EL (cell line): ENCODE measurements around the gene TCEA3.
"Not testable (repeated sequence)": the region's sequence is repeated elsewhere in the genome, so short reads cannot be mapped to it uniquely, and the experiment has no call there.

ENCODE experiments used
- DNase-seq: peaks from one replicate; pipeline ENCODE4 v3.0.0-alpha.2; 2016

Gene TCEA3

DNA sequence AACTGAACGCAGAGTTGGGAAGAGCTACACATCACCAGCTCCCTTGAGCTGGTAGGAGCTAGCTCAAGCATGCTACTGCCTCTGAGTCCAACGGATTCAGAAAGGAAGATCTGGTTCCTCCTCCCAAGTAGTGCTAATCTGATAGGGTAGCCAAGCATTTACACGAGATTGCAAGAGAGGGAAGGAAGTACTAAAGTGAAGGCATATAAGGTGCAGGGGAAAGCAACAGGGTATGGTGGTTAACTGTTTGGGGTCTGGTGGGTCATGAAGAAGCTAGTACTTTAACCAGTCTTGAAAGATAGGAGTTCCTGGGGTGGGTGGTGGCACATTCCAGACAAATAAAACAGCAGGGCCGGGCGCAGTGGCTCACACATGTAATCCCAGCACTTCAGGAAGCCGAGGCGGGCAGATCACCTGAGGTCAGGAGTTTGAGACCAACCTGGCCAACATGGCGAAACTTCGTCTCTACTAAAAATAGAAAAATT lies 34.7 kb downstream of the TCEA3 start:
- no peak for DNase-seq

DNA sequence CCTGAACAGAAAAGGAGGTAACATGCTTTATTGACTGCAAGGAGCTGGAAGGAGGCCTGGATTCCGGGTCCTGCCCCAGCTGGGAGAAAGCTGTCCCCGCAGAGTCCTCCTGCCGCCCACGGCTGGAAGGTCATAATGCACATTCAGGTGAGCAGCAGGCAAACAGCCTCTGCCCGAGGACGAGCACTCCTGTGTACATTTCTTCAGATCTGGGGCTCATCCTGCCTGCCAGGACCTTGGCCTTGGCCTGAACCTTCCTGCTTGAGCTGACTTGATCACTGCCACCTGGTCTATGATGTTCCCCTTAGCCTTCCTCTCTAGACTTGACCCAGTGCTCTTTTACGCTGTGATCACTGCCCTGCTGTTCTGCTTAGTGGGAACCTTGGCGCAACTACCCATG lies 37.1 kb downstream of the TCEA3 start:
- no peak for DNase-seq

DNA sequence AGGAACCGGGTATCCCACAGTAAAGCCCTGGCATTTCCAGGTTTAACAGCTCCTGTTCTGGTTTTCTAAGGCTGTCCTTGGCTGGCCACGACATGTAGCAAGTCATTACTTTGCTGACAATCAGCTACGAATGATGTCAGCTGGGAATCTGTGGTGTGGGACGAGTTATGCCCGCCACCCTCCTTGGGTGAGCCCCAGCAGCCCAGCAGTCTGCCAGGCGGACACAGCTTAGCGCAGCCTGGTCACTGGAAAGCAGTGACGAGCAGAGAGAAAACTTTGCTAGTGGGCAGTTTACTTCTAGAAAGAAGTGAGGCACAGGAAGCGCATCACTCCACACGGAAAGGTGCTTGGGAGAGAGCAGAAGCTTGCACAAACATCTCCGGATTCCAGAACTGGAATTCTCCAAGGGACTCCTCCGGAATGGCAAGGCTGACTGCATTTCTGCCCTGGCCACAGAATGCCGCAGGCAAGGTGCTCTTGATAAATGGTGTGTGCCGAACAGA lies 39.4 kb downstream of the TCEA3 start:
- no peak for DNase-seq

DNA sequence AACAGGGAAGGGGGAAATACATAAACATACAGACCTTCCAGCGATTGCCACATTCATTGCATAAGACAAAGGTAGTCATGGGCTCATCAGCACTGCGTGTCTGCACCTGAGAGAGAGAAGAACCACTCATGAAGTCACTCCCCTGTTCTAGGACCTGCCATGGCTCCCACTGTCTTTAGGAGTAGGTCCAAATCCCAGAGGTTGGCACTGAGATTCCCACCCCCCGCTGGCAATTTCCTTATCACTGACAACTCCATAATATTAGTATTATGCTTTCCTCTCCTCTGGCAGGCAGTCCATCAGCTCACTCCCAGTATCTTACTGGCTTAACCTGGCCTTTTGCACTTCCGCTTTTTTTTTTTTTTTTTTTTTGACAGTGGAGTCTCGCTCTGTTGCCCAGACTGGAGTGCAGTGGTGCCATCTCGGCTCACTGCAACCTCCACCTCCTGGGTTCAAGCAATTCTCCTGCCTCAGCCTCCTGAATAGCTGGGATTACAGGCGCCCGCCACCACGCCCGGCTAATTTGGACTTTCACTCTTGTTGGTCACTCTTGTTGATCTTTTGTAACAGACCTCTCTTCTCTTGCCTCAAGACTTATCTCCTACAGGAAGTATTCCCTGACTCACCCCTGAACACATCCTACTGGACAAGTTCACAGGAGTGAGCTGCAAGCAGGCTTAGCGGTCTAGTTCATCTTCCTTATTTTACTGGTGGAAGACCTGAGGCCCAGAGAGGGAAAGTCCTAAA lies 40.1 kb downstream of the TCEA3 start:
- peak; percentile 74 for DNase-seq

DNA sequence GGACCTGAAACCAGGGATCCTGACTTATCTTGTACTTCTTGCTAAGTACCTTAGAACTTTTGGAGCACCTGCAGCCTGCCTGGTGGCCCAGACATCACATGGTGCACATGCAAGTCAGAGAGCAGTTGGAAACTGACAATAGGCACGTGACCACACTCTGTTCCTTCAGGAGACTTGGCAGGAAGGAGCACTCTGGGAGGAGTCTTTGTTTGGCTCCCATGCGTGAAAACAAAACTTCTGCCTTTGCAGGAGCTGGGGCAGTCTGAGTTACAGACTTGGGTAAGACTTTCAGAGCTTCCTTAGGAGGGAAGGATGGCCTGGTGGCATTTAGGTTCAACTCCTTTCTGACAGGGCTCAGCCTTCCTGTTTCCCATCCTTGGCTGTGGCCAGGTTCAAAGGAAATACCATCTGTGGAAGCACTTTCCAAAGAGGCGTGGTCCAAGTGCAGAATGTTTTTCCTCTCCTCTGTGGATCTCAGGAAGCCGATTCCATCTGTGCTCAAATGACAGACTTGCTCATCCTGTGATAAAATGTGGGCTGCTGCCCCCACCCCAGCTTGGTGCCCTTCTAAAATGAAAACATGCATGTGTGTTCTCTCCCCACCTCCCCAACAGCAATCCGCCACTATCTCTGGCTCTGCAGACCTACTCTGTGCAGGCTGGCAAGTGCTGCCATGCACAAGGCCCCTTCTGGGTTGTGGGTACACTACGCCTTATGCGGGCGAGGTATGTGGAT lies 40.8 kb downstream of the TCEA3 start:
- DNase-seq, result no peak

DNA sequence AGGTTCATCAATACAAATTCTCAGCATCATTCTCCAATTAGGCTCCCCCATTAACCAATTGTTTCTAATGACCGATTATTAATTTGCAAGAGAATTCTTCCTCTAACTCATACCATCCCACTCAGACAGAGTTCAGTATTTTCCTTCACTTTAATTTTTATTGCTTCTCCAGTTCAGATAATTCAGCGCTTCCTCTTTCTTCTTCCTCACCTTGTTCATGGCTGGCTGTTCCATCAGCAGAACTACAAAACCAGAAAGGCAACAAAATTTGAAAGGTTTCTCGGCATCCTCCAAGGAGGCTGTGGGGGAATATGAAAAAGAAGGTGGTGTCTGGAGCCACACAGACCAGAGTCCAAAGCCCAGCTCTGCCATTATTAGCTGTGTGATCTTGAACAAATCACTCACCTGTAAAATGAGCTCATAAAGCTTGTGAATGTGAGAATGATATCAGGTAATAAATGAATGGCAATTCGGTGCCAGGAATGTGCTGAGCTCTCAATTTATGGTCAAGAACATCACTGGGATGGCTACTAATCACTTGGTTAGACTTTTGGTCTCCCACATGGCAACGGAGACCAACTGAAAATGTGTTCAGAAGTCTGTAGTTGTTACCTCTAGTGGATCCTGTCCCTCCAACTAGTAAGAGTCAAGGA lies 43.2 kb downstream of the TCEA3 start:
- no peak for DNase-seq

DNA sequence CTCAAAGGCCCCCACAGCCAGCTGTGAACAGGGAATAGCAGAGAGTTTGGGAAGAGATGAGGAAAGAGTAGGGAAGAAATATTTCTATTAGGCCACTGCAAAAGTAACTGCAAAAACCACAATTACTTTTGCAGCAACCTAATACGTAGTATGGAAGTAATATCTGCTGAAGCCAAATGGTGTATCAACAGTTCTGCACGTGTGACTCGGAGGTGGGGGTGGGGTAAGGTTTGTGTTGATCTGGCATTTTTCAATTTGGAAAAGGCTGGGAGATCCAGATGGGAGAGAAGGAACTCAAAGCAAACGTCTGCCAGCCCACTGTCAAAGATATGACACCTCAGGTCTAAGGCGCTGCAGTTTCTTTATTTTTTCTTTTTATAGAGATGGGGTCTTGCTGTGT lies 43.8 kb downstream of the TCEA3 start:
- no peak for DNase-seq

DNA sequence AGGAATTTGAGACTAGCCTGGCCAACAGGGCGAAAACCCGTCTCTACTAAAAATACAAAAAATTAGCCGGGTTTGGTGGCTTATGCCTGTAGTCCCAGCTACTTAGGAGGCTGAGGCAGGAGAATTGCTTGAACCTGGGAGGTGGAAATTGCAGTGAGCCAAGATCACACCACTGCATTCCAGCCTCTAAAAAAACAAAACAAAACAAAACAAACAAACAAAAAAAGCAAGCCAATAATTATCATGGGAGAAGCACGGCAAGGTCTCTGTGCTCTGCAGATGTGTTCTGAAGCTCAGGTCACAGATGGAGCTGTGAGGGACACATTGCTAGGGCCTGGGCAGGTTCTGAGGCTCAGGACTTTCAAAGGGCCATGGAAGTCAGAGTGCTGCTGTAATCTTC lies 44.3 kb downstream of the TCEA3 start:
- not testable (repeated sequence) for DNase-seq

DNA sequence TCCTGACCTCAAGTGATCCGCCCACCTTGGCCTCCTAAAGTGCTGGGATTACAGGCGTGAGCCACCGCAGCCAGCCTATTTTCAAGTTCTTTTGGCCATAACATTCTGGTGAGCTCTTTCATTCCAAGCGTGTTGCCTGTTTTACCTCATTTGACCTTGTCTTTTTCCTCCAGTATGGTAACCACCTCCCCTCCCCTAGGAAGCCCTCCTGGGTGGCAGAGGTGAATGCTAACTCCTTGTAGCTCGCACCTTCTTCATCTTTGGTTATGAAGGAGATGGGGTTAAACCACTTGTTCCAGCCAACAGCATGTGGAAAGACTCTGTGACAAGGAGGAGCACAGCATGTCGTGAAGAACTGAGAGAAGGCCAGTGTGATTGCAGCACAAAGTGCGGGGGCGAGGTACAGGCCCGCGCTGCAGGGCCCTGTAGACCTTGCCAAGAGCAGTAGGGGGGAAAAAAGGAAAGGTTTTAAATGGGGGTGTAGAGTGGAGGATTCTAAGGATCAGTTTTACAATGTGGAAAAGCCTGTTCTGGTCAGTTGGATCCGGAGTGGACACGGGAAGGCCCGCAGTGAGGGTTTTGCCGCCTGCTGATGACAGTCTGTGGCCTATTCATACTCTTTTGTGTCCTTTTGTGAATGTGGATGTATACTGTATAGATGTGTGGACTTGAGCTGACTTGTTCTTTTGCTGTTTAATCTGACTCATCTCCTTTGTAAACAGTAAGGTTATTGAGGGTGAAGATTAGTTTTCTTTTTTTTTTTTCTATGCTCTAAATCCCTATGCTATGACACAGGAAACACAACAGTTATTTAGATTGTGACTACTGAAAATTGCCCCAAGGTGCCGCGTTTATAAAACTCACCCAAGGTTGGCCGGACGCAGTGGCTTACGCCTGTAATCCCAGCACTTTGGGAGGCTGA lies 47.4 kb downstream of the TCEA3 start:
- peak; percentile 83 for DNase-seq

DNA sequence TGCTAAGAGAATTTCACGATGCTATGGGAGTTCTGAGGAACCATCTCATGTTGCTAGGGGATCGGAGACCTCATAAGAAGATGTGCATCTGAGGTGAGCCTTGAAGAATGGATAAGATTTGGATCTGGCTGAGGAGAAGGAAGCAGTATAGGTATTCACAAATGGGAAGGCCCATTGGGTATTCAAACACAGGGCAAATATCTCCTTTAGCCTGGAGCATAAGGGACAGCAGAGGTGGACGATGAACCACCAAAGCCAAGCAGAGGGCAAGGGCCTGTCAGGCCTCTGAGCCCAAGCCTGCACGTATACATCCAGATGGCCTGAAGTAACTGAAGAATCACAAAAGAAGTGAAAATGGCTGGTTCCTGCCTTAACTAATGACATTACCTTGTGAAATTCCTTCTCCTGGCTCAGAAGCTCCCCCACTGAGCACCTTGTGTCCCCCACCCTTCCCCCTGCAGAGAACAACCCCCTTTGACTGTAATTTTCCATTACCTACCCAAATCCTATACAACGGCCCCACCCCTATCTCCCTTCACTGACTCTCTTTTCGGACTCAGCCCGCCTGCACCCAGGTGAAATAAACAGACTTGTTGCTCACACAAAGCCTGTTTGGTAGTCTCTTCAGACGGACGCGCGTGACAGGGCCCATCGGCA lies 50.3 kb downstream of the TCEA3 start:
- not testable (repeated sequence) for DNase-seq

DNA sequence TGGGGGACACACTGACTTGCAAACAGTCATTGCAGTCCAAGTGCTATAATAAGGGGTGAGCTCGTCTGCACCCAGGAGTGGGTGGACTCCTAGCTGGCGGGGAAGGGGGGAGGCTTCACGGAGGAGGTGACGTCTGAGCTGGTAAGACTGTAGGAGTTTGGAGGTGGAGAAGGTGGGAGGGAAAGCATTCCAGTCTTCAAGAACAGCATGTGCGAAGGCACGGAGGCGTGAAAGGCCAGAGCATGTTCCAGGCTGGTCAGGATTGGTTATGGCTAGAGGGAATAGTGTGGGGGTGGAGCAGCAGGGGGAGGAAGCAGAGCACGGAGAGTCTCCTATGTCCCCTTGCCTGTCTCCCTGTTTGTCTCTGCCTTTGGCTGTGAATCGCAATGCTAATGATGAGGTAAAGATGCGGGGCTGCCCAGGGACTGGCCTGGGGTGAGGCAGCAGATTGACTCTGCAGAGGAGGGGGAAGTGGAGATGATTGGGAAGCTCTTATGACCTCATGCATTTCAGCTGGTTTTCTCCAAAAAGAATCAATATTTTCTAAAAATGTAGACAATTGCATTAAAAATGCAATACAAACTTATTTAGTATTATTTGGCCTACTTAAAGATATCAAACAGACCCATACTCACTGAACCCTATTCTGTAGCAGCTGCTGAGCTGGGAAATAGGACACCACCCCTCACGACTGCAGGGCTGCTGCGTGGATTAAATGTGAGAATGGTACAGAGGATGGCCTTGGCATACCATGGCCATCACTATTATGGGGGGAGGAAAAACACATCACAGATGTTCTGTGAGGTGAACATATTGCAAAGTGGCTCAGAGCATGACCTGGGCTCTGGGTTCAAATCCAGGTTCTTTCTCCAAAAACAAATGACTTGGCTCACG lies 52.3 kb downstream of the TCEA3 start:
- no peak for DNase-seq

DNA sequence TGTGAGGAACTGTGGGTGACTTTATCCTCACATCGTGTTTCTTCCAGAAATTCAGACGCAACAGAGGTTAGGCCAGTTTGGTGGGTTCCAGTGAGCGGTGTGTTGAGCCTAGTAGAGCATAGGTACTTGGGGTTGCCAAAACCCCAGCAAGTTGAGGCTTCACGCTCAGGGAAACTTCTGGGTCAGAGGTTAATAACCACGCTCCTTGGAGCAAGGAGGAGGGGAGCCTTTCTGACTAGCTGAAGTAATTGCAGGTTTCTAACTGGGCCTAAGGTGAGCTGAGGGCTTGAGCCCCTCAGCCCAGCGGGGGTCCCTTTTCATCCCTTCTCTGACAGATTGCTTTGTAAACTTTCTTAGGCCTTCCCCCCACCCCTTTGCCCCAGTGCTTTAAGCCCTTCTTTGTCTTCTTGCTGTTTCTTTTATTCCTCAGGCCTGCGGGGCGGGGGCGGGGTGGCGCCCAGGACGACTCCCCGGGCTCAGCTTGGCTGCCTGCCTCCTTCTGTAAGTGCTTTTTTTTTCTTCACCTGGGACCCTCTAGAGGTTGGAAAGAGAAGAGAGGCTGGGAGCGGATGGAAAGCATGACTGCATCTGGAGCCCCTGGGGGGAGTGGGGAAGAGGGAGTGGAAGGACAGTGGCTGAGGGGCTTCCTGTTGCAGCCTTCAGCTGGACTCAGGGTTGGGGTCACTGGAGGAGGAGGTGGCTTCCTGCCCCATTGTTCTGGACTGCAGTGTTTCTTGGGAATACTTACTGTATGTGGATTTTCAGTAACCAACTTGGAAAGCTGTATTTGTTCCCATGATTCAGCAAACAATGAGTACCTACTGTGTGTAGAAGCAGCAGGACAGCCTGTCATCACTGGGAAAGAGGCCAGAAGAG lies 53.6 kb downstream of the TCEA3 start:
- no peak for DNase-seq

DNA sequence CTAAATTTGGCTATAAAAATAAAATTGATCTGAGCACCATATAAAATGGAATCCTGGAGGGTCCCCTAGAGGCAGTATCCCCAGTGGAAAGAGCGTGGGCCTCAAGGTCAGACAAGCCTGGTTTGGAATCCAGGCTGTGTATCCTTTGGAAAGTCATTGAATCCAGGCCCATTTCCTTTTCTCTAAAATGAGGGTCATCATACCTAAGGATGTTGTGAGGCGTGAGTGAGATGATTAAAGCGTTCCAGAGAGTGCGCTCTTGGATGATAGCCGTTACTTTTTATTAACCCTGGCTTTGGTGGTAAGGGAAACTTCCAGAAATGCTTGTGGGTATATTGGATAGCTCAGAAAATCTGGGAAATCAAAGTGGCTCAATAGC lies 54.2 kb downstream of the TCEA3 start:
- DNase-seq, result no peak

DNA sequence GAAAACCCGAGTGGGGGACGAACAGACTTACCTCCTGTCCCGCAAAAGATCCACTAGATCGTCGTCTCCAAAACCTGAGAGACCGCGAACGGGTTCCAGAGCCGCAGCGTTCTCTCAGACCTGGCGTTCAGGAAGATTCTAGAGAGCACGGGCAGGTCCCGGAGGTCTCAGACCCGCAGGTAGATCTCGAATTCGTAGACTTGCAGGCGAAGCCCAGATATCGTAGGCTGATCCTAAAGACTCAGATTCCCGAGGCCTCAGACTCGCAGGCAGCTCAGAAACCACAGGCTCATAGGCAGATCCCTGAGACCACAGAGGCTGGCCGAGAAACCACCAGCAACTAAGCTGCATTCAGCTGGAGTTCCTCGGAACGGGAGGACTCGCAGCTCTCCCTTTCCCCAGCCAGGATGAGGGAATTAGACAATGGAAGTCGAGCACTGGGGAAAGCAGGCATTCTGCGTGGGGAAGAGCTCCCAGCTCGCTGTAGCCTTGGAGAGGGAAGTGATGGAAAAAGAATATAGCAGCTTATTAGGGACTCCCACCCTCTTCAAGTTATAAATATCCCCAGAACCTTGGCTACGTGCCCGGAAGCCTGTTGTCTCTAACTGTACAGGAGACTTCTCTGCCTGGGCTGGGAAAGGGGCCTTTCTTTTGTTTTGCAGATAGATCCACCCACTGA lies 55.1 kb downstream of the TCEA3 start, which contains the start of gene ZNF436:
ZNF436 (minus strand) TSS at position 502 of the 679 bp plus-strand sequence. CDS start 1,831 bp downstream, outside the sequence.
- peak; percentile 81 for DNase-seq

DNA sequence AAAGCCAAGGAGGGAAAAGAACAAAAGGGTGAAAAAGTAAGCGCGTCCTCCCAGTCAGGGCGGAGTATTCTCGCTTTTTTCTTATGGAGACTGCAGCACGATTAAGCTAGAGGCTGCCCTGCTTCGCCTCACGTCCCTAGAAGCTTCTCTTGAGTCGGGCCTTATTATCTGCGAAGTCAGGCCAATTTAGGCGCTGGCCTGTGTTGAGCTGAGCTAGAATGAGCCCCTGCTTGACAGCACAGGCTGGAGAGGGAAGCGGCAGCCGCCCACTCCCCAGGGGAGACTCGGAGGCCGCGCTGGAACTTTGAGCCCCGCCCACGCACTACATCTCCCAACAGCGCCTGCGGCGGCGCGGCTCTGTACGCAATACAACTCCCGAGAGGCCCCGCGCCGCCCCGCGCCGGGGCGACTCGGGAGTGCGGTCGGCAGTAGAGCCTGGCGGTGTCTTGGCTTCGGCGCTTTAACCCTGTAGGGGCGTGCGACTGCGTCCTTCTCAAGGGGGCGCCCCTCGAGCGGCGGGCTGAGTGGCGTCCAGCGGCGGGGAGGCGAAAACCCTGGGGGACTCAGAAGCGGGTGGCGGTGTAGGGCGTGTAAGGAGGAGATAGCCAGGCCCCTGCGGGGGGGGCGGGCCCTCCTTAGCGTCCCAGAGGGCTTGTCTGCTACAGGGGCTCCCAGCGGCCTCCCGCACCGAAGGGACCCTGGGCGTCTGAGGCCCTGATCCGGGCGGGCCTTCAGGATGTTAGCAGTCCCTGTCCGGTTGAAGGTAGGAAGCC lies 55.8 kb downstream of the TCEA3 start:
- peak; percentile 94 for DNase-seq

DNA sequence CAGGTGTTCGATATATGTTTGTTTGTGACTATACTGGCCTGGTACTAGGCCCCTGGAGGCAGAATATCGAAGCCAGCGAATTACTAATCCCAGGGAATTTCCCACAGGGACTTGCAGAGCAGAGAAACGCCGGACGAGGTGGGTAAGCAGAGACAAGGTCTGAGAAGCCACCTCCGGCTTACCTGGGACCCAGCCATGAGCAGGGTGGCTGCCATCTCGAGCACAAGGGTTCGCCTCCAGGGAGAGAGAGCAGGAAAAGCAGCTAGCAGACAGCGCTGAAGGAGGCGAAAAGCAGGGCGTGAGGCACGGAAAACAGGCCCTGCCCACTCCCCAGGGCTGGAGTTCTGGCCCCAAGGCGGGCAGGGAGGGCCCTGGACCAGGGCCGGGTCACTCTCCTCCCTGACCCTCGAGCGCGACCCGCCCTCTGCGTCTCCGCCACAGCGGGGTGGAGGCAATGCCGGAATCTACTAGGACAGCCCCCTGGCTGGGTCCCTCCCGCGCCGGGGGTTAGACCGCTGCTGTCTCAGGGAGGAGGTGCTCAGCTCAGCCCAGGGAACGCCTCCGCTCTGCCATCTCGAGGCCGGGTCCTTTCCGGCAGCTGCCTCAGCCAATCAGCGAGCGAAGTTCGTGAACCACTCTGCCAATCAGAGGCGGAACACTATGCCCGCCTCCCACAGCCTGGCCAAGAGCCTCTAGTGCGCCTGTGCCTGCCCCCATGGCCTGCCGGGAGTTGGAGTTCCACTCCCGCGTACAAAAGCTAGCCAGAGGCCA lies 56.6 kb downstream of the TCEA3 start:
- peak; percentile 100 for DNase-seq

DNA sequence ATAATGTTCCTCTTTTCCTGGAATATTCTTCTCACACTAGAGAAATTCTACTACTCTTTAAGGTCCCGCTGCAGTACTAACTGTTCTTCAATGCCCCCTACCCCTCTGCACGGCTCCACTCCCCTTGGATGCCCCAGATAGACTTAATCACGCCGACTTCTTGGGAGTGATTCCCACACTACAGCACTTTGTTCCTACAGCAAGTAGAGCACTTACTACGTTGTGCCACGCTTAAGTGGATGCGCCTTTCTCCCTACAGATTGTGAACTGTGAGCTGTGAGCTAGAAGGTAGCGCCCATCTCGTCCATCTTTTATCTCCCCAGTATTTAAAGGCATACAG lies 57.1 kb downstream of the TCEA3 start:
- no peak for DNase-seq

DNA sequence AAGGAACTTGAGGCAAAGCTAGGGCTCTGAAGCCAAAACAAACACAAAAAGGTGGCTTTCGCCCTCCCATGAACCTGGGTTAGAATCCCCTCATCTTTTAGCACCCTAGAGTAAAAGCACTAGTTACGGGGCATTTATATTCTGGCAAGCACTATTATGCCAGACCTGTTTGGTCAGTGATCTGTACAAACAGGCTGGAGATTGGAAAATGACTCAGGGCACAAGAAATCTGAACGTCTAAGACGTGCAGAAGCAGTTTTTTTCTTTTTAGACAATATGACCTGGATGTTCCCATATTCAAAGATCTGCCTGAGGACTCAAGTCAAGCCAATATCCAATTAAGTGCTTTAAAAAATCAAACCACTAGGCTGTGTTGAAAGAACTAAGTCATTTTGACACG lies 58.0 kb downstream of the TCEA3 start:
- DNase-seq, result no peak
